ENCODE measurements around the gene MORN5.

The MORN5 gene

GRCh38 chr9:122180633-122181032 is 20.9 kb downstream of the MORN5 start:
- DNase-seq (ENCODE audit: low read depth), result no peak
- no peak overlapping the region for H3K4me3 ChIP-seq (ENCODE audit: low read depth, low read length)
- TF ChIP-seq, protein P1, sequence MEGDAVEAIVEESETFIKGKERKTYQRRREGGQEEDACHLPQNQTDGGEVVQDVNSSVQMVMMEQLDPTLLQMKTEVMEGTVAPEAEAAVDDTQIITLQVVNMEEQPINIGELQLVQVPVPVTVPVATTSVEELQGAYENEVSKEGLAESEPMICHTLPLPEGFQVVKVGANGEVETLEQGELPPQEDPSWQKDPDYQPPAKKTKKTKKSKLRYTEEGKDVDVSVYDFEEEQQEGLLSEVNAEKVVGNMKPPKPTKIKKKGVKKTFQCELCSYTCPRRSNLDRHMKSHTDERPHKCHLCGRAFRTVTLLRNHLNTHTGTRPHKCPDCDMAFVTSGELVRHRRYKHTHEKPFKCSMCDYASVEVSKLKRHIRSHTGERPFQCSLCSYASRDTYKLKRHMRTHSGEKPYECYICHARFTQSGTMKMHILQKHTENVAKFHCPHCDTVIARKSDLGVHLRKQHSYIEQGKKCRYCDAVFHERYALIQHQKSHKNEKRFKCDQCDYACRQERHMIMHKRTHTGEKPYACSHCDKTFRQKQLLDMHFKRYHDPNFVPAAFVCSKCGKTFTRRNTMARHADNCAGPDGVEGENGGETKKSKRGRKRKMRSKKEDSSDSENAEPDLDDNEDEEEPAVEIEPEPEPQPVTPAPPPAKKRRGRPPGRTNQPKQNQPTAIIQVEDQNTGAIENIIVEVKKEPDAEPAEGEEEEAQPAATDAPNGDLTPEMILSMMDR (IDR thresholded peaks at IDR 0.05; ENCODE audit: control insufficient read depth, extremely low read depth, insufficient read depth), result no peak

- H3K4me3 ChIP-seq (ENCODE audit: low read depth, low read length), result no peak overlapping the region
- TF ChIP-seq, protein P1 (IDR thresholded peaks at IDR 0.05; ENCODE audit: control insufficient read depth, extremely low read depth, insufficient read depth), result no peak
- DNase-seq (ENCODE audit: low read depth), result no peak
These were observed 23.8 kb downstream of the MORN5 start for GRCh38 chr9:122183501-122183900.

GRCh38 chr9:122184551-122184950 is 24.8 kb downstream of the MORN5 start:
- H3K4me3 ChIP-seq (ENCODE audit: low read depth, low read length), result no peak overlapping the region
- DNase-seq (ENCODE audit: low read depth), result no peak
- TF ChIP-seq, protein P1 (IDR thresholded peaks at IDR 0.05; ENCODE audit: control insufficient read depth, extremely low read depth, insufficient read depth), result no peak

- no peak overlapping the region for H3K4me3 ChIP-seq (ENCODE audit: low read depth, low read length)
- DNase-seq (ENCODE audit: low read depth), result no peak
- TF ChIP-seq, protein P1 (IDR thresholded peaks at IDR 0.05; ENCODE audit: control insufficient read depth, extremely low read depth, insufficient read depth), result peak; percentile 11; the same call in 1 of the 2 replicates
These were observed 26.6 kb downstream of the MORN5 start for GRCh38 chr9:122186301-122186700.

DNA sequence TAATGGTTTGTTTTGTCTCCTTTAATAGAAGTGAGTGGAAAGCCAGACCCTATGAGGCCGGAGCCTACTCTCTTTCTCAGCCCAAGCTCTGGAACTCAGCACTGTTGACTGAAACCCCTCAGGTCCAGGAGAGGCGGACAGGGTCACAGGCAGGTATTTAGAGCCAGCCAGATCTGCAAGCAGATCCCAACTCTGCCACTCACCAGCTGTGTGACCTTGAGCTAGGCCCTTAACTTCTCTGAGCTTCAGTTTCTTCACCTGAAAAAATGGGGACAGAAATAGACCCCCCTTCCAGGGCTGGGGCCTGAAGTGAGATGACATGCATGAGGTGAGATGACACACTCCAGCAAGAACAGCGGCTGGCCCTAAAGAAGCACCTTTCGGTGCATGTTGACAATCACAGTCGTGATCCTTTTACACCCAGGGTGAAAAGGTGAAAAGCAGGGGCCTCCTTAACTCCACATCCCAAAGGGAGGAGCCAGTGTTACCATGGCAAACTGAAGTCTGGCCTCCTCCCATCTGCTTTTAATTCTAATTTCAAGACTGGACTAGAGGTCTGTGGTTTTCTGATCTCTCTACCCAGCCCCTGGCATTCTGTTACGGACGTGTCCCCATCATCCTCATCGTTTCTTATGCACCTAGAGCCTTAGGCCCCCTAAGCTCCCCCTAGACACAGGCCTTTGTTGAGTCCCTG is 27.2 kb downstream of the MORN5 start:
- no peak overlapping the region for H3K4me3 ChIP-seq (ENCODE audit: low read depth, low read length)
- DNase-seq (ENCODE audit: low read depth), result no peak
- TF ChIP-seq, protein P1 (IDR thresholded peaks at IDR 0.05; ENCODE audit: control insufficient read depth, extremely low read depth, insufficient read depth), result no peak

DNA sequence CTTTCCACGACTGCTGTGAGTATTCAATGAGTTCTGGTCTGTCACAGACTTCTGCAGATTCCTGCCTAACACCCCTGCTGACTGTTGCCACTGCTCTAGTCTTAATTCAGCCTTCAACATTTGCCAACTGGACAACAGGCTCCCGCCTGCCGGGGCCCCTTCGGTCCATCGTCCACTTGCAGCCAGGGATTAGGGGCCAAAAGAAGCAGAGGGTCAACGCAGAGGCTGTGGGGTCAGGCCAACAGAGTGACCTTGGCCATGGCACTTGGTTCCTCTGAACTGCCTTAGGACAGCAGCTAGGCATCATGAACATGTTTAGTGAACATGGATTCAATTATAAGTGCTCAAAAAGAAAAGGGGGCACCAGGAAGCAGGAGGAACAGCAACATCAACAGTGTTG is 28.7 kb downstream of the MORN5 start:
- H3K4me3 ChIP-seq (ENCODE audit: low read depth, low read length), result no peak overlapping the region
- no peak for DNase-seq (ENCODE audit: low read depth)
- TF ChIP-seq, protein P1 (IDR thresholded peaks at IDR 0.05; ENCODE audit: control insufficient read depth, extremely low read depth, insufficient read depth), result no peak
